ENCODE data around the gene CFAP61.

CFAP61 gene

GRCh38 chr20:20373091-20373571, 320.8 kb downstream of the CFAP61 start:
- no peak for ATAC-seq (replicated peaks)
- Mint-ChIP-seq H3K4me3 (no peak overlapping the region), H3K36me3 (ENCODE audit: insufficient read depth) (no peaks in the 10 kb centered on the region), H3K4me1 (ENCODE audit: low read depth in 2 of 2) (peaks cover 4% of the 10 kb centered on the region in 2 donors), H3K27me3 (peaks cover 46 to 71% of the 10 kb centered on the region in 2 donors), H3K27ac (no peak overlapping the region), H3K9me3 (no peaks in the 10 kb centered on the region)
- DNase-seq, result no peak

DNA sequence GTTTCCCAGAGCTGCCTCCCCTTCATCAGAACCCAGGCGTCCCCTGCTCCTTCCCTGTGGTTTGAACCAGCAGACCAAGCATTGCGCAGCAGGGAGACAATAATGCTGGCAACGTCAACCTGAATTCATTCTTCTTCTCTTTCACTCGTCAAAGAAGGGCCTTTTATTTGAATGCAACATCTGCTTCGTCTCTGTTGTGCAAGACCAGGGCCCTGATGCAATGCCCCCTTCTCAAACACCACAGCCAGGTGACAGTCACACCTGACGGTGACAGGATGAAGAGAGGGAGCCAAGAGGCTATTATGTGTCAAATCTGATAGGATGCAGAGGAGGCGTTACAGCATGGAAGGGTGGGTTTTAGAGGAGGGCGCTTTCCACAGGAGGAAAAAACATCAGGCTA, 323.5 kb downstream of the CFAP61 start:
- ATAC-seq (replicated peaks) (no peak), DNase-seq (no peak)
- Mint-ChIP-seq H3K36me3 (ENCODE audit: insufficient read depth) (no peaks in the 10 kb centered on the region), H3K27ac (no peak overlapping the region), H3K4me1 (ENCODE audit: low read depth in 2 of 2) (no peaks in the 10 kb centered on the region), H3K27me3 (peaks cover 46 to 71% of the 10 kb centered on the region in 2 donors), H3K9me3 (no peaks in the 10 kb centered on the region), H3K4me3 (no peak overlapping the region)

DNA sequence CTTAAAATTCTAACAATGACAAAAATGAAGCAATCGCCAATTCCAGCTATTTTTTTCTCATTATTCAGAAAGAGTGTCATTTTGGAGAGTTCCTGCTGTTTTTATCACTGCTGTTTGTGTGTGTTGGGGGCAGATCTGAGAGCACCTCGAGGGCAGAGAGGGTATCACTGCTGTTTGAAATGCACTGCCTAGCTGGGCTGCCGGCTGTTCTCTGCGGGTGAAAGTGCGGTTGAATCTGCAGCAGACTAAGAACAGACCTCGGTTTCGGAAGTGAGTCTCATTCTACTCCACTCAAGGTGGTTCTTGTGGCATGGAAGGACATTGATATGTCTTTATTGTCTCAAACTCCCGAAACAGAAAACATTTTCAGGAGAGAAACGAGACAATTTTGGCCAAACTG, 333.9 kb downstream of the CFAP61 start:
- H3K27ac Mint-ChIP-seq, result no peak overlapping the region
- no peak overlapping the region for H3K4me3 Mint-ChIP-seq
- DNase-seq, result no peak
- H3K9me3 Mint-ChIP-seq, result no peaks in the 10 kb centered on the region
- no peak for ATAC-seq (replicated peaks)
- H3K4me1 Mint-ChIP-seq (ENCODE audit: low read depth in 2 of 2), result no peaks in the 10 kb centered on the region
- peaks cover 9 to 10% of the 10 kb centered on the region in 2 donors for H3K27me3 Mint-ChIP-seq
- H3K36me3 Mint-ChIP-seq (ENCODE audit: insufficient read depth), result peaks cover 5% of the 10 kb centered on the region

DNA sequence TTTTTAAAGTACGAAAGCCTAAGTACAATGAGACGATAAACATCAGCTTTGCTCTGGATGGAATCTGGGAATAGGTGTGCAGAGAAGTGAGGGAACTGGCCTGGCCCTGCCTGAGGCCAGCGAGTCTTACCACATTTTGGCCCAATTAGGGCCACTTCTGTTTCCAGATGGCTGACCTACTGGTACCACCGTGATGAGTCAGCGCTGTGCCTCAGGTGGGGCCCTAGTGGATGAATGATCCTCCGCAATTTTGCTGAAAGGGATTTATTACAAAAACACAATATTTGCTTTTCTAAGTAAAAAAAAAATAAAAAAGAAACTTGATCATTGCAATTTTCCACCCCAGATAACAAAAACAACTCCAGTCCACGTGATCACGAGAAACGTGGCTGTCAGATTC, 338.1 kb downstream of the CFAP61 start:
- DNase-seq, result no peak
- Mint-ChIP-seq H3K4me3 (no peak overlapping the region), H3K27ac (no peak overlapping the region)

DNA sequence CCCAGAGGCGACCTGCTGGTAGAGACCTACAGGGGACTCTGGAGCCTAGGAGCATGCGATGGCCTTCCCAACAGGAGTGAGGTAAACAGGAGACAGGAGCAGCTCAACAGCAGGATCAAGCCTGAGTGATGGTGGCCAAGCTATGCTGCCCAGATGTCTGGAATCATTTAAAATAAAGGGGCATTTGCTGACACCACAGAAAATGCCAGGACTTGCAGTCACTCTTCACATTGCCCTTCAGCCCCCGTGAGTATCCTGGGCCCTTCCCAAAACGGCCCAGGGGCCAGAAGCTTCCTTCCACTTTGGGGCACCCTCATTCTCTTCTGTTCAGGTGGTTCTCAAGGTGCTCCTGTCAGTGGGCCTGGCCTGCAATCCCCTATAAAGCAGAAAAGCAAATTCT, 338.8 kb downstream of the CFAP61 start:
- DNase-seq (no peak), ATAC-seq (replicated peaks) (no peak)
- Mint-ChIP-seq H3K9me3 (no peaks in the 10 kb centered on the region), H3K4me1 (ENCODE audit: low read depth in 2 of 2) (no peaks in the 10 kb centered on the region), H3K36me3 (ENCODE audit: insufficient read depth) (peaks cover 22% of the 10 kb centered on the region), H3K27ac (no peak overlapping the region), H3K4me3 (no peak overlapping the region), H3K27me3 (no peaks in the 10 kb centered on the region)

More for the DNA sequence above, 338.1 kb downstream of the CFAP61 start:
- no peak for ATAC-seq (replicated peaks)
- Mint-ChIP-seq H3K36me3 (ENCODE audit: insufficient read depth) (peaks cover 22% of the 10 kb centered on the region), H3K9me3 (no peaks in the 10 kb centered on the region), H3K27me3 (no peaks in the 10 kb centered on the region), H3K4me1 (ENCODE audit: low read depth in 2 of 2) (no peaks in the 10 kb centered on the region)

DNA sequence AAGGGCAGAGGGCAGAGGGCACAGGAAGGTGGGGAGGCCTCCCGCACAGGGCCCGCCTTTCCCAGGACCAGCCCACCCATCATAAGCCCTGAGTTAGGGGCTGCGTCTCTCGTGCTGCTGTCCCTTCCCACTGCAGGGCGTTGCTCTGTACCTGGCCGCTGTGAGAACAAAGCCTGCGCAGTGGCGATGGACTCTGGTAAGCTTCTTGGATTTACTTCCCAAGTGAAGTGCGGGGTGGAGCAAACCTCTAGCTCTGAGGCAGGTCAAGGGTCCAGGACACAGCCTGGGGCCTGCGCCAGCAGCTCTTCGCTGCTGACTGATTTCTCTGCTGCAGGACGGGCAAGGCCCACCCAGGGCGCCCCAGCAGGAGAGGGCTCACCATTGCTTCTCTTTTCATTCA, 339.4 kb downstream of the CFAP61 start:
- H3K36me3 Mint-ChIP-seq (ENCODE audit: insufficient read depth), result peaks cover 20% of the 10 kb centered on the region
- H3K27ac Mint-ChIP-seq, result peak overlapping the region in 1 of 2 donors; percentile 16
- H3K4me1 Mint-ChIP-seq (ENCODE audit: low read depth in 2 of 2), result no peaks in the 10 kb centered on the region
- no peaks in the 10 kb centered on the region for H3K9me3 Mint-ChIP-seq
- H3K27me3 Mint-ChIP-seq, result no peaks in the 10 kb centered on the region
- DNase-seq, result no peak
- no peak for ATAC-seq (replicated peaks)
- H3K4me3 Mint-ChIP-seq, result no peak overlapping the region

- H3K36me3 Mint-ChIP-seq (ENCODE audit: insufficient read depth), result peaks cover 26% of the 10 kb centered on the region
- H3K9me3 Mint-ChIP-seq, result no peaks in the 10 kb centered on the region
- no peaks in the 10 kb centered on the region for H3K27me3 Mint-ChIP-seq
- H3K4me1 Mint-ChIP-seq (ENCODE audit: low read depth in 2 of 2), result no peaks in the 10 kb centered on the region
- no peak for ATAC-seq (replicated peaks)
- H3K4me3 Mint-ChIP-seq, result no peak overlapping the region
- no peak for DNase-seq
- H3K27ac Mint-ChIP-seq, result peak overlapping the region in 1 of 2 donors; percentile 29
Measured at GRCh38 chr20:20393207-20394120, 341.1 kb downstream of the CFAP61 start.

DNA sequence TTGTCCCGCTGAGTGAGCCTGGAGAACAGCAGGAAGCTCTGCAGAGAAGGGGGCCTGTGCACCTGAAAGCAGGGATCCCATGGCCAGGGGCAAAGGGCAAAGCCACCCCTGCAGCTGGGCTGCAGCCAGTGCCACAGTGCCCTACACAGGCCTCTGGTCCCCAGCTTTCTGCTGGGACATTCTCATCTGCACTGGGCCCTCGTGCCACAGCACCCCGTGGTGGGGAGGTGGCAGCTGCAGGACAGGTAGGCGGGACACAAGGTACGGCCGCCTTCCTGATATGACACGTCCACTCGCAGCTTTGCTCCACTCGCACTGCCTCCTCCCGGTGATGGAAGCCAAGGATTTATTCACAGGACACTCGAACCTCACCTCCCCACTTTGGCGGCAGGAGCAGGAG, 342.8 kb downstream of the CFAP61 start:
- no peak overlapping the region for H3K27ac Mint-ChIP-seq
- no peaks in the 10 kb centered on the region for H3K4me1 Mint-ChIP-seq (ENCODE audit: low read depth in 2 of 2)
- H3K36me3 Mint-ChIP-seq (ENCODE audit: insufficient read depth), result peaks cover 24% of the 10 kb centered on the region
- no peak for ATAC-seq (replicated peaks)
- no peaks in the 10 kb centered on the region for H3K27me3 Mint-ChIP-seq
- no peak for DNase-seq
- no peaks in the 10 kb centered on the region for H3K9me3 Mint-ChIP-seq
- no peak overlapping the region for H3K4me3 Mint-ChIP-seq

DNA sequence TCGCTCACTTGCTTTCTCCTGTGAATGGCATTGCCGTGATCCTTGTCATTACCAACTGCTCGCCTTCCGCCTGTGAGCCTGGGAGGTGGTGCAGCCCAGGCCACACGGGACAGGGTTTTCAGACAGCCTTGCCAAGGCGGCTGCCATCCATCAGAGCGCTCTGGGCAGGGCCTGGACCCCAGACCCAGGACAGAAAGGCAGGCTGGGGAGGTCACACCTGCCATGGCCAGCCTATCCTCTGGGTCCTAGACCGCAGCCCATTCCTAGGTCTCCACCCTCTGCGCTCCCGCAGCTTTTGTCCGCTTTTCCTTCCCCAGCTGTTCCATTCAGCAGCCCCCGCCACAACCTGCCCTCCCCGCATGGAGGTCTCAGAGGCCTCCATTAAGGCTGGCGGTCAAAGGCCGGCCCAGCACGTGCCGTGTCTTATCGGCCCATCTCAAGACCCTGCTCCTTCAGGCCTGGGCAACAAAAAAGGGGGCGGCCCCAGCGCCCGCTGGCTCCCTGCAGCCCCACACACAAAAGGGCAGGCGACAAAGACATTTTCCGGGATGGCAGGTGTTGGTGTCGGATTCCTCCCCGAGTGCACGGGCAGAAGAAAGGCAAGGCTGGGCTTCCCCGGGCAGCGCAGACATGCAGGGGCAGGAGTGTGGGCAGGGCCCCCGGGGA, 343.7 kb downstream of the CFAP61 start:
- no peaks in the 10 kb centered on the region for H3K4me1 Mint-ChIP-seq (ENCODE audit: low read depth in 2 of 2)
- ATAC-seq (replicated peaks), result no peak
- H3K27ac Mint-ChIP-seq, result peak overlapping the region in 1 of 2 donors; percentile 44
- H3K9me3 Mint-ChIP-seq, result no peaks in the 10 kb centered on the region
- peaks cover 24% of the 10 kb centered on the region for H3K36me3 Mint-ChIP-seq (ENCODE audit: insufficient read depth)
- no peak for DNase-seq
- no peak overlapping the region for H3K4me3 Mint-ChIP-seq
- H3K27me3 Mint-ChIP-seq, result no peaks in the 10 kb centered on the region

- no peak for ATAC-seq (replicated peaks)
- H3K9me3 Mint-ChIP-seq, result no peaks in the 10 kb centered on the region
- peaks cover 24% of the 10 kb centered on the region for H3K36me3 Mint-ChIP-seq (ENCODE audit: insufficient read depth)
Measured at GRCh38 chr20:20396794-20397193, 344.5 kb downstream of the CFAP61 start.

DNA sequence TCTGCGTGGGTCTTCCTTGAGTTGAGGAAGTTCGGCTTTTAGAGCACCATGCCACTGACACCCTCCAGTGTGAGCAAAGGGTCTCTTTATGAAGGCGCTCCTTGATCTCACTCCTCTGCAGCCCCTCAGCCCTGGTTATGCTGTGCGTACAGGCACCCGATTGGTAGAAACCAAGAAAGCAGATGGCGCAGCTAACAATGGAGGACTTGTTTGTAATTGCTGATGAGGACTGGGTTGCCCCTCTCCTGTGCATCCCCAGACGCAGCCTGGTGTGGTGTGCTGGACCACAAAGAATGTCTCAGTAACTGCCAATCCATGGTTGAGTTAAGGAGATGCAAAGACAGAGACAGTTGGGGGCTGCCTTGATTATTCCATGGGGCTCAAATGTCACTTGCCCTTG, 345.8 kb downstream of the CFAP61 start:
- Mint-ChIP-seq H3K27ac (no peak overlapping the region), H3K4me1 (ENCODE audit: low read depth in 2 of 2) (peaks cover 0 to 3% of the 10 kb centered on the region in 2 donors), H3K9me3 (no peaks in the 10 kb centered on the region), H3K4me3 (no peak overlapping the region), H3K27me3 (no peaks in the 10 kb centered on the region), H3K36me3 (ENCODE audit: insufficient read depth) (peaks cover 14% of the 10 kb centered on the region)
- DNase-seq (no peak), ATAC-seq (replicated peaks) (no peak)

More at GRCh38 chr20:20396794-20397193, 344.5 kb downstream of the CFAP61 start:
- H3K4me3 Mint-ChIP-seq, result no peak overlapping the region
- H3K4me1 Mint-ChIP-seq (ENCODE audit: low read depth in 2 of 2), result no peaks in the 10 kb centered on the region
- no peak overlapping the region for H3K27ac Mint-ChIP-seq
- DNase-seq, result no peak
- no peaks in the 10 kb centered on the region for H3K27me3 Mint-ChIP-seq

GRCh38 chr20:20399531-20400500, 347.5 kb downstream of the CFAP61 start:
- H3K4me3 Mint-ChIP-seq, result no peak overlapping the region
- no peaks in the 10 kb centered on the region for H3K27me3 Mint-ChIP-seq
- ATAC-seq (replicated peaks) (no peak), DNase-seq (no peak)
- H3K9me3 Mint-ChIP-seq, result no peaks in the 10 kb centered on the region
- H3K36me3 Mint-ChIP-seq (ENCODE audit: insufficient read depth), result peaks cover 8% of the 10 kb centered on the region
- H3K27ac Mint-ChIP-seq, result no peak overlapping the region
- peaks cover 0 to 3% of the 10 kb centered on the region in 2 donors for H3K4me1 Mint-ChIP-seq (ENCODE audit: low read depth in 2 of 2)

GRCh38 chr20:20401991-20402390, 349.7 kb downstream of the CFAP61 start:
- H3K4me1 Mint-ChIP-seq (ENCODE audit: low read depth in 2 of 2), result peaks cover 0 to 3% of the 10 kb centered on the region in 2 donors
- peaks cover 6% of the 10 kb centered on the region for H3K36me3 Mint-ChIP-seq (ENCODE audit: insufficient read depth)
- no peak overlapping the region for H3K4me3 Mint-ChIP-seq
- no peaks in the 10 kb centered on the region for H3K27me3 Mint-ChIP-seq
- DNase-seq (no peak), ATAC-seq (replicated peaks) (no peak)
- H3K9me3 Mint-ChIP-seq, result no peaks in the 10 kb centered on the region
- H3K27ac Mint-ChIP-seq, result no peak overlapping the region

Data from effector memory CD8-positive, alpha-beta T cell (primary cell).